H1 (cell line): Measurements from ENCODE around the gene SDHAF4. TPM values are rescaled to one million over a fixed set of nuclear protein-coding genes. Genes with fewer than 3 reads are reported as not detected.

Experiments used
- CHD2 ChIP-seq: IDR thresholded peaks from 2 replicates; pipeline ENCODE4 v1.6.1; 2012; ENCODE audit warnings: low read length, improper control_type of control experiment
- EZH2 ChIP-seq: fragments of 200-600 bp; sonication (generic); IDR thresholded peaks from 2 replicates; pipeline ENCODE4 v1.7.1; 2012; ENCODE audit warnings: low read depth, mild to moderate bottlenecking, moderate library complexity, low read length, inconsistent platforms; ENCODE audit not compliant: severe bottlenecking
- MAFK ChIP-seq: IDR thresholded peaks from 2 replicates; pipeline ENCODE4 v1.6.1; 2012; ENCODE audit warnings: low read depth, mild to moderate bottlenecking, improper control_type of control experiment, low read length
- NRF1 ChIP-seq: IDR thresholded peaks from 2 replicates; pipeline ENCODE4 v1.6.1; 2011; ENCODE audit warnings: mild to moderate bottlenecking, low read depth, low read length, improper control_type of control experiment
- POU5F1 ChIP-seq: IDR thresholded peaks from 2 replicates; pipeline ENCODE4 v1.6.1; 2011; ENCODE audit warnings: low read depth, mild to moderate bottlenecking, low read length, moderate library complexity
- RFX5 ChIP-seq: IDR thresholded peaks from 2 replicates; pipeline ENCODE4 v1.6.1; 2011; ENCODE audit warnings: low read depth, low read length, improper control_type of control experiment, borderline replicate concordance
- SRF ChIP-seq: IDR thresholded peaks from 2 replicates; pipeline ENCODE4 v1.6.1; 2011; ENCODE audit warnings: mild to moderate bottlenecking, low read depth, low read length, moderate library complexity
- TAF1 ChIP-seq: IDR thresholded peaks from 2 replicates; pipeline ENCODE4 v1.6.1; 2011; ENCODE audit warnings: mild to moderate bottlenecking, low read depth, low read length
- ZNF274 ChIP-seq: IDR thresholded peaks from 2 replicates; pipeline ENCODE4 v1.7.0; 2012; ENCODE audit warnings: low read length, borderline replicate concordance; ENCODE audit errors: extremely low read depth
- polyA plus RNA-seq, 7 experiments: library from polyadenylated mRNA; depleted of rRNA in 3 of 7; stranded (reverse) in 5 of 7; unstranded in 2 of 7; fragments of >200 nt in 5 of 7; fragments of 200-250 nt in 2 of 7; gene quantifications; 1 replicate in 5 of 7; 2 replicates in 1 of 7; 4 replicates in 1 of 7; pipeline versions ENCODE4 v1.2.1 to v1.2.3, GENCODE V29; 2011 to 2013; ENCODE audit warnings: missing spikeins in 2 of 7, mixed read lengths in 2 of 7
- total RNA-seq: library from RNA; stranded (reverse); fragmentation: NEBNext Ultra II Directional; extraction: Animal tissue kit (Norgen Biotek cat#: 25700); gene quantifications from 2 replicates; pipeline ENCODE4 v1.2.1, GENCODE V29; 2021
- TF ChIP-seq, protein P1 (sequence below): fragments of 300-600 bp; sonication (generic); IDR thresholded peaks from 2 replicates; pipeline ENCODE4 v1.7.1; 2012; ENCODE audit warnings: low read length, moderate library complexity, mild to moderate bottlenecking, inconsistent platforms; ENCODE audit not compliant: insufficient replicate concordance

Gene SDHAF4
- total and polyA plus RNA-seq, 2 of the 8 experiments (the other 6 are each of a cell fraction or from before 2014, with no cell fraction given), result 9.8 to 14.9 TPM

DNA sequence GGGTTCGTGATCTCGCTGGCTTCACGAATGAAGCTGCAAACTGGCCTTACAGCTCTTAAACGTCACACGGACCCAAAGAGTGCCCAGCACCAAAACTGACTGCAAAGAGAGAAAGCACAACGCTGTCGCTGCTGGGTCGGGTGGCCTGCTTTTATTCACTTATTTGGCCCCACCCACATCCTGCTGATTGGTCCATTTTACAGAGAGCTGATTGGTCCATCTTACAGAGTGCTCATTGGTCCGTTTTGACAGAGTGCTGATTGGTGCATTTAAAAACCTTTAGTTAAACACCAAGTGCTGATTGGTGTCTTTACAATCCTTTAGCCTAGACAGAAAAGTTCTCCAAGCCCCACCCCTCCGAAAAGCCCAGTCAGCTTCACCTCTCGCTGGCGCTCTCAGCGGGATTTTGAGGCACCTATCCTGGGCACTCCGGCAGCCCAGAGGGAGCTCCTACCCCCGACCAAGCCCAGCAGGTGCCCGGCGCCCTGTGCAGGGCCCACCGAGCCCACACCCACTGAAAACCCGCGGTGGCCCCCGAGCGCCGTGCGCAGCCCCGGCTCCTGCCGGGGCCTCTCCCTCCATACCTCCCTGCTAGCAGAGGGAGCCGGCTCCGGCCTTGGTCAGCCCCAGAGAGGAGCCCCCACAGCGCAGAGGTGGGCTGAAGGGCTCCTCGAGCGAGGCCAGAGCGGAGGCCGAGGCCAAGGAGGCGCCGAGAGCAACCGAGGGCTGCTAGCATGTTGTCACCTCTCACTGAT, 60.9 kb downstream of the SDHAF4 start (continued):
- TF ChIP-seq, protein P1, sequence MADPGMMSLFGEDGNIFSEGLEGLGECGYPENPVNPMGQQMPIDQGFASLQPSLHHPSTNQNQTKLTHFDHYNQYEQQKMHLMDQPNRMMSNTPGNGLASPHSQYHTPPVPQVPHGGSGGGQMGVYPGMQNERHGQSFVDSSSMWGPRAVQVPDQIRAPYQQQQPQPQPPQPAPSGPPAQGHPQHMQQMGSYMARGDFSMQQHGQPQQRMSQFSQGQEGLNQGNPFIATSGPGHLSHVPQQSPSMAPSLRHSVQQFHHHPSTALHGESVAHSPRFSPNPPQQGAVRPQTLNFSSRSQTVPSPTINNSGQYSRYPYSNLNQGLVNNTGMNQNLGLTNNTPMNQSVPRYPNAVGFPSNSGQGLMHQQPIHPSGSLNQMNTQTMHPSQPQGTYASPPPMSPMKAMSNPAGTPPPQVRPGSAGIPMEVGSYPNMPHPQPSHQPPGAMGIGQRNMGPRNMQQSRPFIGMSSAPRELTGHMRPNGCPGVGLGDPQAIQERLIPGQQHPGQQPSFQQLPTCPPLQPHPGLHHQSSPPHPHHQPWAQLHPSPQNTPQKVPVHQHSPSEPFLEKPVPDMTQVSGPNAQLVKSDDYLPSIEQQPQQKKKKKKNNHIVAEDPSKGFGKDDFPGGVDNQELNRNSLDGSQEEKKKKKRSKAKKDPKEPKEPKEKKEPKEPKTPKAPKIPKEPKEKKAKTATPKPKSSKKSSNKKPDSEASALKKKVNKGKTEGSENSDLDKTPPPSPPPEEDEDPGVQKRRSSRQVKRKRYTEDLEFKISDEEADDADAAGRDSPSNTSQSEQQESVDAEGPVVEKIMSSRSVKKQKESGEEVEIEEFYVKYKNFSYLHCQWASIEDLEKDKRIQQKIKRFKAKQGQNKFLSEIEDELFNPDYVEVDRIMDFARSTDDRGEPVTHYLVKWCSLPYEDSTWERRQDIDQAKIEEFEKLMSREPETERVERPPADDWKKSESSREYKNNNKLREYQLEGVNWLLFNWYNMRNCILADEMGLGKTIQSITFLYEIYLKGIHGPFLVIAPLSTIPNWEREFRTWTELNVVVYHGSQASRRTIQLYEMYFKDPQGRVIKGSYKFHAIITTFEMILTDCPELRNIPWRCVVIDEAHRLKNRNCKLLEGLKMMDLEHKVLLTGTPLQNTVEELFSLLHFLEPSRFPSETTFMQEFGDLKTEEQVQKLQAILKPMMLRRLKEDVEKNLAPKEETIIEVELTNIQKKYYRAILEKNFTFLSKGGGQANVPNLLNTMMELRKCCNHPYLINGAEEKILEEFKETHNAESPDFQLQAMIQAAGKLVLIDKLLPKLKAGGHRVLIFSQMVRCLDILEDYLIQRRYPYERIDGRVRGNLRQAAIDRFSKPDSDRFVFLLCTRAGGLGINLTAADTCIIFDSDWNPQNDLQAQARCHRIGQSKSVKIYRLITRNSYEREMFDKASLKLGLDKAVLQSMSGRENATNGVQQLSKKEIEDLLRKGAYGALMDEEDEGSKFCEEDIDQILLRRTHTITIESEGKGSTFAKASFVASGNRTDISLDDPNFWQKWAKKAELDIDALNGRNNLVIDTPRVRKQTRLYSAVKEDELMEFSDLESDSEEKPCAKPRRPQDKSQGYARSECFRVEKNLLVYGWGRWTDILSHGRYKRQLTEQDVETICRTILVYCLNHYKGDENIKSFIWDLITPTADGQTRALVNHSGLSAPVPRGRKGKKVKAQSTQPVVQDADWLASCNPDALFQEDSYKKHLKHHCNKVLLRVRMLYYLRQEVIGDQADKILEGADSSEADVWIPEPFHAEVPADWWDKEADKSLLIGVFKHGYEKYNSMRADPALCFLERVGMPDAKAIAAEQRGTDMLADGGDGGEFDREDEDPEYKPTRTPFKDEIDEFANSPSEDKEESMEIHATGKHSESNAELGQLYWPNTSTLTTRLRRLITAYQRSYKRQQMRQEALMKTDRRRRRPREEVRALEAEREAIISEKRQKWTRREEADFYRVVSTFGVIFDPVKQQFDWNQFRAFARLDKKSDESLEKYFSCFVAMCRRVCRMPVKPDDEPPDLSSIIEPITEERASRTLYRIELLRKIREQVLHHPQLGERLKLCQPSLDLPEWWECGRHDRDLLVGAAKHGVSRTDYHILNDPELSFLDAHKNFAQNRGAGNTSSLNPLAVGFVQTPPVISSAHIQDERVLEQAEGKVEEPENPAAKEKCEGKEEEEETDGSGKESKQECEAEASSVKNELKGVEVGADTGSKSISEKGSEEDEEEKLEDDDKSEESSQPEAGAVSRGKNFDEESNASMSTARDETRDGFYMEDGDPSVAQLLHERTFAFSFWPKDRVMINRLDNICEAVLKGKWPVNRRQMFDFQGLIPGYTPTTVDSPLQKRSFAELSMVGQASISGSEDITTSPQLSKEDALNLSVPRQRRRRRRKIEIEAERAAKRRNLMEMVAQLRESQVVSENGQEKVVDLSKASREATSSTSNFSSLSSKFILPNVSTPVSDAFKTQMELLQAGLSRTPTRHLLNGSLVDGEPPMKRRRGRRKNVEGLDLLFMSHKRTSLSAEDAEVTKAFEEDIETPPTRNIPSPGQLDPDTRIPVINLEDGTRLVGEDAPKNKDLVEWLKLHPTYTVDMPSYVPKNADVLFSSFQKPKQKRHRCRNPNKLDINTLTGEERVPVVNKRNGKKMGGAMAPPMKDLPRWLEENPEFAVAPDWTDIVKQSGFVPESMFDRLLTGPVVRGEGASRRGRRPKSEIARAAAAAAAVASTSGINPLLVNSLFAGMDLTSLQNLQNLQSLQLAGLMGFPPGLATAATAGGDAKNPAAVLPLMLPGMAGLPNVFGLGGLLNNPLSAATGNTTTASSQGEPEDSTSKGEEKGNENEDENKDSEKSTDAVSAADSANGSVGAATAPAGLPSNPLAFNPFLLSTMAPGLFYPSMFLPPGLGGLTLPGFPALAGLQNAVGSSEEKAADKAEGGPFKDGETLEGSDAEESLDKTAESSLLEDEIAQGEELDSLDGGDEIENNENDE, result no peak
- TF ChIP-seq POU5F1, result no peak
- no peak for TF ChIP-seq MAFK
- TF ChIP-seq NRF1, result no peak
- TF ChIP-seq EZH2, result no peak
- no peak for TF ChIP-seq CHD2
- no peak for TF ChIP-seq RFX5
- TF ChIP-seq TAF1, result no peak
- no peak for TF ChIP-seq SRF
- TF ChIP-seq ZNF274, result no peak
